SHP77 treated with DMSO at 0.1 percent for 48 hours (cell line): ENCODE results near the gene TMEM91.

ENCODE experiments used
- DNase-seq: peaks from one replicate; lab custom pipeline; 2025; lab: John Stamatoyannopoulos, UW

The TMEM91 gene

DNA sequence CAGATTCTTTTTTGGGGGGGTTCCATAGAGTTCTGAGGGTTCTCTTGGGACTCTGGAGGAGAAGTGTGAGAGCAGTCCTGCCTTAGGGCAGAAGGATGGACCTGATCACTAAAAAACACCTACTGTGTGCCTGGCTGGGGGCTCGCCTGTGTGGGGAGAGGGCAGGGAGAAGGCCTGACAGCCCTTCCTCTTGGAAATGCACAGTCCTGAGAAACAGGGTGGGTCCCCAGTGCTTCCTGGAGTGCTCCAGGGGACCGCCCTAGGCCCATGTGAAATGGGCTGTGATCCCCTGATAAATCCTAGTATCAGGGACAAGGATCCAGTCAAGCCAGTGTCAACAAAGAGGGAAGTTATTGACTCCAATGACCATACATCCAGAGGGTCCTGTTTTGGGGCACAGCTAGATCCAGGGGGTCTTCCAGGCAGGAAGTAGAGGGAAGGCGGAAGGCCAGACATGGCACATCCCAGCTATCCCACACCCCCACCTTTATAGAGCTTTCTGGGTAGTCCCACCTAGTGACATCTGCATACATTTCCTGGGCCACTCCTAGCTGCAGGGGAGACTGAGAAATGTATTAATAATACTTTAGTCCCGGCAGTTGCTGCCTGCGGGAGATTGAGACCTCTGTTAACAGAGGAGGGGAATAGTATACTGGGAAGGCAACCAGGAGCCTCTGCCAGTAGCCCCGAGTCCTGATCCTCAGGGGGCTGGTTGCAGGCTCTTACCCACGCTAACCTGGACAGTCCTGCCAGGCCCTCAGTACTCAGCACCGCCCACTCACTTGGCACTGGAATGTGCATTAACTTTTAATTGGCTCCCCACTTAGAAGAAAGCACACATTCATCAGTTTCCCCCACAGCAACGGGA is 35.0 kb downstream of the TMEM91 start:
- DNase-seq, result no peak

DNA sequence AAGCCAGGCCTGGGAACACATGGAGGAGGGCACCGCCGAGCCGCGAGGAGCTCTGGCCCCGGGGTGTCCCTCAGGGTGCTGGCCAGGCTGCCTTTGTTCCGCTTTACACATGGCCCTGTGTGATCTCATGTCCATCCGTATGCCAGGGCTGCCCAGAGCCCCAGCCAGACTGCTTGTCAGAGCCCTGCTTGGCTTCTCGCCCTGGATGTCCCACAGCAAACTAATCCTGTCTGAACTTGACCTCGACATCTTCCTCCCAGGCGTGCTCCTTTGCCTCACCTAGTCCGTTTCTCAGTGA is 35.6 kb downstream of the TMEM91 start:
- no peak for DNase-seq

- no peak for DNase-seq
Observed at GRCh38 chr19:41412953-41413352, 36.6 kb downstream of the TMEM91 start.

DNA sequence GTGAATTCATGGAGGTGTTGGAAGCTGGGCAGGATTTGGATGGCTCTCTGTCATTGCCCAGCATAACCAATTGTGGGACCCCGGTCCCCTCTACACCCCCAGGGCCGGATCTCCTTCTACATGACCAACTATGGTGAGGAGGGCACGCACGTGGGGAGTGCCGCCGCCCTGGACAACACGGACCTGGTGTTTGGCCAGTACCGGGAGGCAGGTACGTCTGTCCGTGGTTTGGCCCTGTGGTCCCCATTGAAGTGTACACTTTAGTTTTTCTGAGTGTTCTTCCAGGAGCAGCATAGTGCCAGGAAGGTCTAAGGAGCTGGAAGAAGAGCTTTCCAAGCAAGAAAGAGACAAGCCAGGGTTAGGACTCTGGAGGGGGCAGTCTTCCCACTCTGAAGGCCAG is 37.6 kb downstream of the TMEM91 start:
- no peak for DNase-seq

DNA sequence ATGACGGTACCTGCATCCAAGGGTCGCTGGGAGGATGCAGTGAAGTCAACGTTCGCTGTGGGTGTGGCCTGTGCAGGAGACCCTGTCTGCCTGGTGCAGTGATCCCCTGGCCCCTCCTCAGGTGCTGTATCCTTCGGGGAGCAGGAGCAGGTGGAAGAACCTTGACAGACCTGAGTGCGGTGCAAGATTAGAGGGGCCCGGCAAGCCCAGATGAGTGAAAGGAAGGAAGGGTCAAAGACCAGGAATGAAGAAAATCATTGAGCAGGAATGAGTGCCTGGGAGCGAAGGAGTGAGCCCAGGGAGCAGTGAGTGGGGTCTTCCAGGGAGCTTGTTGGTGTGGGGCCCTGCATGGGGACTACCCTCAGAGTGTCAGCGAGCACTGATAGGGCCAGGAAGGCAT is 38.1 kb downstream of the TMEM91 start:
- DNase-seq, result no peak

DNA sequence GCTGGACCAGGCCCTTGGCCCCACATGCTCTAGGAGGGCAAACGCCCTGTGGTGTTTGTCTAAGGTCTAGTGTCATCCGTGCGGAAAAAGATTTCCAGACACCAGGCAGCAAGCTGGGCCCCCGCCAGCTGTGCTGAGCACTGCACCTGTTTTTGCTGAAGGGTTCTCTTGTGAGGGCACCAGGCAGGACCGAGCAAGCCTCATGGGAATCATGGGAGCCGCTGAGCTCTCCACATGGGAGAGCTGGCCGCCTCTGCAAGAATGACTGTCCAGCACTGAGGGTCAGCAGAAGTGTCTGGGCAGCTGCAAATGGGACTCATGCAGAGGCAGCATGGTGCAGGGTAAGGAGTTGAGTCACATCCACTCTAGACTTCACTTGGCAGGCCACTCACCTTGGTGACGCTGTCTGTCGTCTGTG is 38.8 kb downstream of the TMEM91 start:
- peak; percentile 90 for DNase-seq

DNA sequence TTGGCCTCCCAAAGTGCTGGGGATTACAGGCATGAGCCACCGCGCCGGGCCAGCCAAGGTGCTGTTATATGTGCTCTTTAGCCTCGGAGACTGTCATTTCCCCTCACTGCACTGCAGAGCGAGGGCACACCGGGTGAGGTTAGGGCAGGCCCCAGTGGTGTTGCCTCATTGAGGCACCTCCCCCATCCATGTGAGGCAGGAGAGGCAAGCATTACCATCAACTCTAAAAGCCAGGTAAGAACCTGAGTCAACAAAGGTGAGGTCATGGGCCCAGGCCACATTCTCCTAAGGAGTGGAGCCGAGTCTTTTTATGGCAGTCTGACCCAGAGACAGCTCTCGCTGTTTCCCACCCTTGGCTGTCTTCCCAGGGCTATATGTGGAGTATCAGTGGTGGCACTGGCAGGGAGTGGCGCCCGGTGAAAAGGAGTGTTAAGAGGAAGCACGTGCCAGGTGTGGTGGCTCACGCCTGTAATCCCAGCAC is 39.9 kb downstream of the TMEM91 start:
- no peak for DNase-seq

- DNase-seq, result no peak
Observed at GRCh38 chr19:41420101-41420880, 44.0 kb downstream of the TMEM91 start.

DNA sequence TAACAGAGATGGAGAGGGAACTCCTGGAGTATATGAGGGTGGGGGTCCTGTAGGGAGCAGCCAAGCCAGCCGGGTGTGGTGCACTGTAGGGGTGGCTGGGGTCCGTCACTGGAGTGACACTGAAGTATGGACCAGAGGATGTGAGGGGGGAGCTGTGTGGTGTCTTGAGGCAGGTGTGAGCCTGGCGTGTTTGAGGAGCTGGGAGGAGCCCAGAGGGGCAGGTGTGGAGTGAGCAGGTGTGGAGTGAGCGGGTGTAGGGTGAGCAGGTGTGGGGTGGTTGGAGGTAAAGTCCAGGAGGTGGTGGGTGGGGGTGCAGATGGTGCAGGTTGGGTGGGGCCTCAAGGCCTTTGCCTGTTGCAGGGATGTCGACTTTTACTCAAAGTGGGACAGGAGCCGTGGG is 45.0 kb downstream of the TMEM91 start:
- DNase-seq, result no peak

DNA sequence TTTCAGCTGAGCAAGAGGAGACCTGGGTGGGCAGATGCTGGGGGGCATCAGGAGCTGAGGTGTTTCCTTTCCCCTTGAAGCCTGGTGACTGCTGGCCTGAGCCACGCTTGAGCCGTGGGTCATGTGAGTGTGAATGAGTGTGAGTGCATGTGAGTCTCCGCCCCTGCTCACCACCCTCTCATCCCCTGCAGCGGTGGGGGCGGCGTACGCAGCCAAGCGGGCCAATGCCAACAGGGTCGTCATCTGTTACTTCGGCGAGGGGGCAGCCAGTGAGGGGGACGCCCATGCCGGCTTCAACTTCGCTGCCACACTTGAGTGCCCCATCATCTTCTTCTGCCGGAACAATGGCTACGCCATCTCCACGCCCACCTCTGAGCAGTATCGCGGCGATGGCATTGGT is 45.6 kb downstream of the TMEM91 start:
- DNase-seq, result no peak

GRCh38 chr19:41422456-41422855 is 46.1 kb downstream of the TMEM91 start:
- DNase-seq, result no peak

GRCh38 chr19:41422955-41423354 is 46.6 kb downstream of the TMEM91 start:
- DNase-seq, result no peak

GRCh38 chr19:41424335-41425173 is 48.2 kb downstream of the TMEM91 start:
- DNase-seq, result no peak

DNA sequence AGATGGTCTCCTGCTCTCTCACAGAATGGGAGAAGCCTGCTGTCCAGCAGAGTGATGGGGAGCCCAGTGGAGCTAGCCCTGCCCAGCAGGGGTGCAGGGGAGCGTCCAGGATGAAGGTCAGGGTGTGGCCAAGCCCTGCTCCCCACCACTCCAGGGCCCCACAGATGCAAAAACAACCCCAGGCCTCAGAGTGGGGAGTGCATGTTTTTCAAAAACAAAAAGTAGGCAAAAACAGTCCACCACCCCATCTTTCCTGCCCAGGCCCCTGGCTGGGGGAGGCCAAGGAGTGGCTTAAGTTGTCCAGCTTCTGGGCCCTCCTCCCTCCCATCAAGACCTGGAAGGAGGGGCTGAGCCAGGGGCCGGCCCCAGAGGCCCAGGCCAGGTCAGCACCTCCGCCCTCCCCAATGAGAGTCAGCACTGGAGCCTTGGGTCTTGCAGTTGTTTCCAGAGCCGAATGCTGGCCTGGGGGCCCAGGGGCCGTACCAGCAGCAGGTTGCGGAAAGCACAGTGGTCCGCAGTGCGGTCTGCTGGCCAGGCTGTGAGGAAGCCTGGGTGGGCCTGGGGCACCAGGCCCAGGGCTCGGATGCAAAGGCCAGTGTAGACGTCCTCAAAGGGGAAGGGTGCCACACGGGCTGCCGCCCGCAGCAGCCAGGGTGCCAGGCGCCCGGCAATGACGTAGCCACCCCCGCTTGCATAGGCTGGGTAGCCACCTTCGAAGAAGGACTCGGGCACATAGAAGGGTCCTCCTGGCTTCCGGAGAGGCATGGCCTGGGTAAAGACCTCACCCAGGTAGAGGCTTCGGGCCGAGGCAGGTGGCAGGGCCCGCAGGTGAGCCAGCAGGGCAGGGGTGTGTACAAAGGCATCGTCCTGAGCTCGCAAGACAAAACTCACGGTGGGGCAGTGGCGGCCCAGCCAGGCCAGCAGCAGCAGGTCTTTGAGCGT is 49.1 kb downstream of the TMEM91 start:
- no peak for DNase-seq

- DNase-seq, result no peak
Observed at GRCh38 chr19:41426116-41426841, 49.9 kb downstream of the TMEM91 start.

DNA sequence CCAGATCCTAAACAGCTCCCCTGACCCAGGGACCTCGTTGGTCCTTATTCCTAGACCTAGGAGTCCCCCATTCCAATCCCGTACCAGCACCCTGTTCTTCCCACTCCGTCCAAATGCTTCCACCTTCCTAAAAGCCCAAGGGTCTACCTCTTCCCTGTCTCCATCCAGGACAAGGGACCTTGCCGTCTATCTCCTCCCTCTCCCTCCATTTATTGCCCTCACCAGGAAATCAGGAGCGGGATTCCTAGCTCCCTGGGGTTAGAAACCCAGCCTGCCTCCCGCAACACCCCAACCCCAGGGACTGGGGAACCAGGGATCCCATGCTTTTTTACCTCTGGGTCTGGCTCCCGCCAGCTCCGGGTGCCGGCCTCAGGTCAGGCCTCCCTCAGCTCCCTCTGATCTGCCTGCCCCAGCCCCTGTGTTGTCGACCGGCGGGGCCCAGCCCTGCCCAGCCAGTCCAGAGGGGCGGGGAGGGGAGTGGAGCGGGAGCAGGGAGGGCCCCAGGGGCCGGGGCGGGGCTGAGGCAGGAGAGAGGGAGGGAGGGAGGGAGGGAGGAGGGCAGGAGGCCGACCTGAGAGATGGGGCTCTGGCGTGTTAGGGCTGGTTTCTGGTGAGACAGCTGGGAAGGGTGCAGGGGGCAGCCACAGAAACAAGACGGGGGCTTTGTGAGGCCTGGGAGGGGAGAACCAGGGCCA is 50.8 kb downstream of the TMEM91 start, which contains the start of gene B3GNT8:
Gene B3GNT8 (minus strand): TSS at position 423 of the 695 bp plus-strand sequence. CDS start 596 bp downstream, outside the sequence.
- peak; percentile 25 for DNase-seq

DNA sequence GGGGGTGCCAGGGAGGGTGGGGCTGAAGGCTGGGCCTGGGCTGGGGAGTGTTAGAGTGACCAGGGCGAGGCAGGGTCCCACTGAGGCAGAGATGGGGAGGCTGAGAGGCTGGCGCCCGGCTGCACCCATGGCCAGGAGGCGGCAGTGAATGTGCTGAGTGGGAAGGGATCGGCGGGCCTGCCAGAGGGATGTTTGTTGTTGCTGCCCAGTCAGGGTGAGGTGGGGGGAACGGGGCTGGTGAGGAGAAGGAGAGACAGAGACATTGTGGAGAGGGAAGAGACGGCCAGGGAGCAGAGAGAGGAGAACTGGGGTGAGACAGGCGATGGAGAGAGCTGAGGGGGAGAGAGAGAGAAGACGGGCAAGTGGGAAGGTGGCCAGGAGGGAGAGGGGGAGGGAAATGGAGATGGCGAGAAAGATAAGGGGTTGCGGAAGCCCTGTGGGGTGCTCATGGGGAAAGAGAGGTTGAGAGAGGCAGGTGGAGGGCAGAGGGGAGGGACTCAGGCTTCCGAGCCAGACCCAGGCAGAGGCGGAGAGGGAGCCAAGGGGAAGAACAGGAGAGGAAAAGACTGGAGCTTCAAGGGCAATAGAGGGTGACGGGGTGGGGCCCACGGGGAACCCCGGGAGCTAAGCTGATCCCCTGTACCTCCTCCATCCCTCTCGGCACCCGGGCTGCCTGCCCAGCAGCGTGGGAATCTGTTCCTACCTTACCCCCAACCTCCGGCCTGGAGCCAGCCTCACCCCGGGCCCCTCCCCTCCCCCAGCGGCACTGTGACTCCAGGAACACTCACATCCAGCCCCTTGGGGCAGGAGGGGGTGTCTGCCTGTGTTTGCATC is 51.5 kb downstream of the TMEM91 start:
- DNase-seq, result peak; percentile 24

DNA sequence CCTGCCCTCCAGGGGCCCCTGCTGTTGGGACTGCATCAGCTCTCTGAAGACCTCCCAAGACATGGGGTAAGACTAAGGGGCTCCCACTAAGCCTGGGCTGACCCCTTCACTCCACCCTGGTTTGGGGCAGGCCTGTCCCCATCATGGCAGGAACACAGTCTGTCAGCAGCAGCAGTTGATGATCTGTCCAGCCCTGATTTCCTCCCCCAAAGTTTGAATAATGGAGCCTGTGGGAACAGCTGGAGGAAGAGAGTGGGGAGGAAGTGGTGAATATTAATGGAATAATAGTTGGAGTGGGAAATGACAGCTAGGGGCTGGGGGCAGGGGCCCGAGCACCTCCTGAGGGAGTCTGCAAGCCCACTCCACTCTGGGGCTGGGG is 52.1 kb downstream of the TMEM91 start:
- no peak for DNase-seq

- DNase-seq, result no peak
Observed at GRCh38 chr19:41430922-41431321, 54.6 kb downstream of the TMEM91 start.
